Heart right ventricle (tissue), 16 donors: ENCODE measurements around the gene GBGT1. TPM values are rescaled to one million over a fixed set of nuclear protein-coding genes. Genes with fewer than 3 reads are reported as not detected.

ENCODE experiments used
- ATAC-seq, 8 donors: fragments of 200-7000 bp; cut with Tn5 transposase; one replicate each; pipeline ENCODE4 v1.9.1; 2020; ENCODE audit warnings: mild to moderate bottlenecking in 8 of 8, moderate library complexity in 8 of 8, moderate number of reproducible peaks in 1 of 8
- DNase-seq, 2 donors: peaks; one replicate each; pipeline ENCODE4 v3.0.0-alpha.2; 2020
- H3K27ac ChIP-seq, 10 donors: fragments of 200-600 bp; sonication (generic) in 2 of 10; one replicate each; pipeline versions ENCODE4 v1.5.0 to v1.8.0; 2020 to 2022; ENCODE audit warnings: mild to moderate bottlenecking in 3 of 10
- H3K27me3 ChIP-seq, 7 donors: fragments of 200-600 bp; one replicate each; pipeline ENCODE4 v1.8.0; 2021 to 2022; ENCODE audit warnings: mild to moderate bottlenecking in 2 of 7
- H3K36me3 ChIP-seq, 9 donors: fragments of 200-600 bp; sonication (generic) in 1 of 9; one replicate each; pipeline versions ENCODE4 v1.5.0 to v1.8.0; 2020 to 2022; ENCODE audit warnings: mild to moderate bottlenecking in 2 of 9
- H3K4me1 ChIP-seq, 9 donors: fragments of 200-600 bp; sonication (generic) in 1 of 9; one replicate each; pipeline versions ENCODE4 v1.5.0 to v1.8.0; 2020 to 2022; ENCODE audit warnings: mild to moderate bottlenecking in 4 of 9
- H3K4me3 ChIP-seq, 10 donors: fragments of 200-600 bp; sonication (generic) in 2 of 10; one replicate each; pipeline versions ENCODE4 v1.5.0 to v1.8.0; 2020 to 2022; ENCODE audit warnings: mild to moderate bottlenecking in 7 of 10, moderate library complexity in 2 of 10
- H3K9me3 ChIP-seq, 11 donors: fragments of 200-600 bp in 10 of 11; sonication (generic) in 2 of 11; one replicate each; pipeline versions ENCODE4 v1.5.0 to v1.8.0; 2013 to 2022; ENCODE audit warnings: mild to moderate bottlenecking in 2 of 11, control low read depth in 1 of 11, moderate library complexity in 1 of 11
- CTCF ChIP-seq, 9 donors: fragments of 200-600 bp; sonication (generic) in 2 of 9; IDR thresholded peaks; one replicate each; pipeline versions ENCODE4 v1.5.0 to v1.8.0; 2021 to 2022; ENCODE audit warnings: antibody characterized with exemption in 9 of 9, mild to moderate bottlenecking in 5 of 9, moderate library complexity in 1 of 9
- WGBS, 2 donors: extraction: QIAGEN DNeasy Blood & Tissue Kit; methylation state at CpG; one replicate each; pipeline ENCODE4 v1.1.7; 2013; ENCODE audit warnings: inconsistent platforms in 1 of 2; 5-methylcytosine and 5-hydroxymethylcytosine counted together
- intact Hi-C, 10 donors: fragments of 100-400 bp; cut with DNase I; formaldehyde crosslinking; loops; one replicate each; pipeline versions ENCODE4 v1.11.1 to v1.14.2; 2022
- polyA plus RNA-seq, 2 donors: library from polyadenylated mRNA; stranded (reverse); fragments of 200-250 nt; gene quantifications; one replicate each; pipeline ENCODE4 v1.2.3, GENCODE V29; 2013
- total RNA-seq, 10 donors: library from RNA; stranded (reverse); fragmentation: NEBNext Ultra II Directional in 3 of 10; extraction: Animal tissue kit (Norgen Biotek cat#: 25700) in 3 of 10; gene quantifications; one replicate each; pipeline versions ENCODE4 v1.2.1 to v1.2.4, GENCODE V29; 2021 to 2023
- donor health status: Arrhythmogenic right ventricular cardiomyopathy.
- donor health status: ischemic (EF 13 %, LVEDD 7.1; RV severe dilation, severe dysfunction).
- donor health status: healthy with polysubstance abuse.
- donor health status: DM: no; HTN: yes; CAD: no.
- donor health status: DM: no; HTN: no; CAD: no.
- donor health status: ischemic (EF 25% LVEDD 6.9; RV normal size, moderate dysfunction).
- donor health status: ischemic (EF 25% LVEDD 5.7; RV mildly dilated, moderate dysfunction).
- donor health status: healthy.
- donor health status: DM: yes; HTN: yes; CAD: no.
- donor health status: Ischemic cardiomyopathy.
- donor health status: ischemic (EF 35%, LVEDD 5.7; RV mildly dilated, moderate dysfunction).
- donor health status: nonischemic (EF 11% LVEDD 7.7; RV severe dilation, severe dysfunction).
- donor health status: DM: yes; HTN: yes; CAD: no.
- donor health status: PGD.
- donor health status: ischemic (EF 29% LVEDD 5.4; RV normal size, mild dysfunction).
- donor health status: nonischemic (EF 23%, LVEDD 6.1; RV moderate dilation, normal function).

GBGT1 gene
- total and polyA plus RNA-seq, 12 donors = 2.5 to 14.7 (median 6.6) TPM

DNA sequence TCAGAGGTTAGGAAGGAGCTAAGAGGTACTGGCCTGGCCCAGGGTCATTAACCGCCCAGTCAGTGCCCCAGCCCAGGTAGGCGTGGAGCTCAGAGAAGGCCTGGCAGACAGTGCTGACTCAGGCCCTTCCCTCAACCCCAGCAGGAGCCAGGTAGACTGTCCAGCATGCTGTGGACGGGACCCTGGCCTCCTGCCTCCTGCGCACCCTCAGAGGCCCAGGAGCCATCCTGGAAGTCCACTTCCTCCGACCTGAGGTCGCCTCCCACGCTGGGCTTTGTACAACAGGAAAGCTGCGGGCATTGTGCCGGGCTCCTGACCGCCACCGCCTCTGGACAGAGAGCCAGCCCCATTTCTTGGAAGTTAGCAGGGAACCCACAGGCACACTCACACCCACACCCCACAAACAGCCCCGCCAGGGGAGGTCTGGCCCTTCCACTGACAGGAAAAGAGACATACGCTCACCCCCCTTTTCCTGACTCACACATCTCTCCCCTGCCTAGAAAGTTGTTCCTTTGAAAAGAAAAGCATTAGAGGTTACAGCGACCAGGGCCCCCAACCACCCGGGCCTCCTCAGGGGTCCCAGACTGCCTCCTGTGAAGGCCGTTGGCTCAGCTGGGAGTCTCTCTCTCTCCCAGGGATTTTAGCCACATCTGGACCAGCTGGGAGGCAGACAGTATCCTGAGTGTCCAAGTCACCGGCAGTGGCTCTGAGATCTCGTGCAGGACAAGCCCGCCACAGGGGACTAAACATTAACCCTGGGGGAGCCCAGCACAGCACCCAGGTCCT lies 50.4 kb downstream of the GBGT1 start:
- WGBS, 2 donors = 39 to 53% methylated on average over 19 of the region's 19 CpGs
- Histone ChIP-seq H3K27me3 (no peaks in the 10 kb centered on the region), H3K4me1 (peaks cover 54 to 71% (median 64%) of the 10 kb centered on the region in 9 donors), H3K9me3 (no peaks in the 10 kb centered on the region), H3K27ac (peak overlapping the region; percentile 33 to 96 (median 80)), H3K36me3 (peaks cover 5 to 48% (median 14%) of the 10 kb centered on the region in 9 donors), H3K4me3 (peak overlapping the region in 5 of 10 donors; percentile 2 to 34 (median 16))
- no peak for TF ChIP-seq CTCF (IDR thresholded peaks at IDR 0.05)
- peak; percentile 66 to 78 for DNase-seq
- intact Hi-C loops = no loop called here
- peak; percentile 17 to 70 (median 39) for ATAC-seq

- no peaks in the 10 kb centered on the region for H3K27me3 ChIP-seq
- 55 to 61% methylated on average over 7 of the region's 7 CpGs for WGBS, 2 donors
- peak overlapping the region in 9 of 10 donors; percentile 73 to 96 (median 82) for H3K27ac ChIP-seq
- H3K36me3 ChIP-seq = peaks cover 5 to 55% (median 21%) of the 10 kb centered on the region in 9 donors
- H3K9me3 ChIP-seq = no peaks in the 10 kb centered on the region
- peaks cover 50 to 64% (median 57%) of the 10 kb centered on the region in 9 donors for H3K4me1 ChIP-seq
- no peak overlapping the region for H3K4me3 ChIP-seq
- DNase-seq (peak; percentile 34 to 59), ATAC-seq (peak in 6 of 8 donors; percentile 6 to 31 (median 18))
- intact Hi-C loops = no loop called here
- TF ChIP-seq CTCF (IDR thresholded peaks at IDR 0.05) = no peak
These were observed 51.1 kb downstream of the GBGT1 start for GRCh38 chr9:133112663-133113026.

DNA sequence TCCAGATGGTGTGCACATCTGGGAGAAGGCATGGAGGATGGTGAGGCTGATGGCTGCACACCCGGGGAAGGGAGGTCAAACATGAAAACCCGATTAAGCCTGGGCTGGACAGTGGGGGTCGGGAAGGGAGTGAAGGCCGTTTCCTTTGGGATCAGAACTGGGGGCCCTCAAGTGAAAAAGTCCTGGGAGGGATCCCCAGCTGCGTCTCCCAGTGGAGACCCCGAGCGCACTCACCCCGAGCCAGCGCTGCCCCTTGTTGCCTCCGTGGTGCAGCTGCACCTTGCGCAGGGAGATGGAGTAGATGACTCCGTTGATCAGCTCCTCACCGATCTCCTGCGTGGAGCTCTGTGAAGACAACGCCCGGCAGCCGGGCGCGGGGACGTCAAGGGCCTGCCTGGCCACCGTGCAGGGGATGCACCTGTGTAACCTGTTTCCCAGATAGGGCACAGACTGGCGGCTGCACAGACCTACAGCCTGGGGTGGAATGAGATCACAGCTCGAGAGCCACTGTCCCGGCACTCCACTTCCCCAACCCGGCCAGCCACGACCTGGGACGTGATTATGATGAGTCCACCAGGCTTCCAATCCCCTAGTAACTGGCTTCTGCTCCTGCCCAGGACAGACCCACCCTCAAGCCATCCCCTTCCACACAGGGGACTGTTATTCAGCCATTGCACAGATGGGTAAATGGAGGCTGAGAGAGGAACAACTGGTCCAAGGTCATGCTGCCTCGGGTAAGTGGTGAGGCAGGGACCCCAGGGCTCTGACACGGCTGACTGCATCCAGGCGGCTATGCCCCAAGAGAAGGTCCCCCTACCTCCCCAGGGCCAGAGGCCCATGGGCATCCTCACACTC lies 51.7 kb downstream of the GBGT1 start:
- 88 to 89% methylated on average over 30 of the region's 30 CpGs for WGBS, 2 donors
- no peak for TF ChIP-seq CTCF (IDR thresholded peaks at IDR 0.05)
- Histone ChIP-seq H3K36me3 (peaks cover 5 to 61% (median 27%) of the 10 kb centered on the region in 9 donors), H3K4me1 (peaks cover 44 to 58% (median 51%) of the 10 kb centered on the region in 9 donors), H3K9me3 (no peaks in the 10 kb centered on the region), H3K4me3 (no peak overlapping the region), H3K27ac (peak overlapping the region in 8 of 10 donors; percentile 76 to 96 (median 83)), H3K27me3 (no peaks in the 10 kb centered on the region)
- intact Hi-C loops = no loop called here
- DNase-seq = peak in 1 of 2 donors; percentile 16
- ATAC-seq = no peak

DNA sequence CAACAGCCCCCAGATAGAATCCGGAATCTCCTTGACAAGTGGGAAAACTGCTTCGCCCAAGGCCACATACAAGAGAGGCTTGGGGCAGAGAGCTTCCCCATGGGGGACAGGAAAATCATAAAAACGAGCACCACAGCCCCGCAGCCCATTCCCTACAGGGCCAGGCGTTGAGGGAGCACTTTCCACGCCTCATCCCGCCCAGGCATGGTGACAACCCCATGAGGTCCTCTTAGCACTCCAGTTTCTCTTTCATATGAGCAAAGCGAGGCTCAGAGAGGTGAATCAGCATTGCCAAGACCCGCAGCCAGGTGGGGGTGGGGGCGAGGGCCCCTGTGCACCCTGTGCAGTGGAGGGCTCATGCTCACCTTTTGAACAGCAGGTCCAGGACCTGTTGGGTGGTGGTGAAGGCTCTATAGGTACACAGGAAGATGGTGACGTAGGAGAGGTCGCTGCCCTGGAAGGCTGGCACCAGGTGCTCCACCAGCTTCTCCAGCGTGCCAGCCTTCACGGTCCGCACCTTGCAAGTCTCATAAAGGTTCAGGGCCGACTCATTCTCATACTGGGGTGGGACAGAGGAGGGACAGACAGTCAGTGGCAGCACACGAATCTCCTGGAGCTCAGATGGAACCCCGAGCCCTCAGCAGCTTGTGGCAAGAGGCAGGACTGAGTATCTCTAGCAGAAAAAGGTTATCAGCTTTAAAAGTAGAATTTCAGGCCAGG lies 53.6 kb downstream of the GBGT1 start:
- Histone ChIP-seq H3K27ac (no peak overlapping the region), H3K27me3 (no peaks in the 10 kb centered on the region), H3K4me3 (no peak overlapping the region), H3K4me1 (peaks cover 28 to 39% (median 32%) of the 10 kb centered on the region in 9 donors), H3K9me3 (no peaks in the 10 kb centered on the region), H3K36me3 (peaks cover 5 to 70% (median 42%) of the 10 kb centered on the region in 9 donors)
- DNase-seq (no peak), ATAC-seq (no peak)
- intact Hi-C loops = loop anchor here in 1 of 10 donors (10.0 kb wide), 1 partner anchor 65 kb away; no protein-coding TSS in a partner anchor
- no peak for TF ChIP-seq CTCF (IDR thresholded peaks at IDR 0.05)
- 93 to 94% methylated on average over 18 of the region's 18 CpGs for WGBS, 2 donors
